ENCODE results near the gene NR3C1. TPM values are rescaled to one million over a fixed set of nuclear protein-coding genes. Genes with fewer than 3 reads are reported as not detected.

NR3C1 gene
- total and polyA plus RNA-seq, 2 of the 13 experiments (the other 11 are each of a cell fraction or from before 2014, with no cell fraction given) = 10.0 to 24.3 TPM

- whole genome bisulfite sequencing (ENCODE audit: low lambda C conversion rate) = 83% methylated on average over 2 of the region's 2 CpGs
Measured at GRCh38 chr5:143244990-143245389, 158.5 kb downstream of the NR3C1 start.

More at GRCh38 chr5:143244990-143245389, 158.5 kb downstream of the NR3C1 start:
- in situ Hi-C loops (cut with HindIII; ENCODE audit: extremely low pct_ligation_motif_present, low pct_unique_long_range_greater_than_20kb) (no loop called here), intact Hi-C loops (cut with micrococcal nuclease; ENCODE audit: unreplicated experiment) (no loop called here)
- no peaks in the 10 kb centered on the region for H3K36me3 ChIP-seq (replicated peaks in 1 of 2; ENCODE audit: control insufficient read depth in 1 of 2, insufficient read depth in 2 of 2, low read length in 2 of 2)
- ATAC-seq (no peak), DNase-seq (ENCODE audit: low spot score) (no peak), FAIRE-seq (no peak)
- no peak overlapping the region for H3K9ac ChIP-seq (ENCODE audit: insufficient read depth, low read depth, low read length)
- BruUV-seq (replicated peaks) = no TSS peak
- H3K79me2 ChIP-seq (ENCODE audit: insufficient read depth, low read length) = no peaks in the 10 kb centered on the region
- ChIA-PET POLR2A (interaction anchor here (1.6 kb wide), 1 partner anchor 11 kb away, joined by 4 read pairs; no protein-coding TSS in a partner anchor), CTCF (ENCODE audit: low intra/inter-chr PET ratio, low total read pairs) (no interaction called here)
- no peak overlapping the region for H3K27ac ChIP-seq (ENCODE audit: extremely low read length, insufficient read depth, low read length)
- H3K27me3 ChIP-seq (ENCODE audit: control insufficient read depth in 1 of 2, insufficient read depth in 2 of 2, low read length in 2 of 2) = no peaks in the 10 kb centered on the region
- no peaks in the 10 kb centered on the region for H4K20me1 ChIP-seq (ENCODE audit: insufficient read depth, low read length)
- H2AFZ ChIP-seq (ENCODE audit: low read length) = no peak overlapping the region
- no peak overlapping the region for H3K4me2 ChIP-seq (ENCODE audit: low read depth, low read length)
- H3K4me3 ChIP-seq (replicated peaks in 1 of 3; ENCODE audit: insufficient read depth in 1 of 3, low read depth in 2 of 3, low read length in 3 of 3) = no peak overlapping the region
- H3K9me3 ChIP-seq (ENCODE audit: low read length) = no peaks in the 10 kb centered on the region
- peaks cover 38% of the 10 kb centered on the region for H3K4me1 ChIP-seq (ENCODE audit: insufficient read depth, low read length)
- TF ChIP-seq THAP9 (CRISPR knock-in tag; IDR thresholded peaks at IDR 0.05; ENCODE audit: borderline replicate concordance) (no peak), ZNF431 (CRISPR knock-in tag; IDR thresholded peaks at IDR 0.05; ENCODE audit: borderline replicate concordance, low read depth) (peak; percentile 73; the same call in 1 of the 2 replicates)

Data from HepG2 (cell line).